C4-2B (cell line): ENCODE data around the gene CLSTN3.

ENCODE experiments used
- CTCF ChIP-seq: fragments of 450-650 bp; conservative IDR thresholded peaks from 2 replicates; pipeline ENCODE4 v1.5.1; 2017; ENCODE audit warnings: mild to moderate bottlenecking
- ZFX ChIP-seq: fragments of 450-650 bp; IDR thresholded peaks from 2 replicates; pipeline ENCODE4 v1.6.1; 2017

GRCh38 chr12:7125632-7126227 lies 4.4 kb upstream of the CLSTN3 start:
- TF ChIP-seq CTCF: no peak
- no peak for TF ChIP-seq ZFX
